Measurements from ENCODE around the gene NR1D1. TPM values are rescaled to one million over a fixed set of nuclear protein-coding genes. Genes with fewer than 3 reads are reported as not detected.

Gene NR1D1
- total RNA-seq, 1 donor from 2014 or later = 2.6 TPM

DNA sequence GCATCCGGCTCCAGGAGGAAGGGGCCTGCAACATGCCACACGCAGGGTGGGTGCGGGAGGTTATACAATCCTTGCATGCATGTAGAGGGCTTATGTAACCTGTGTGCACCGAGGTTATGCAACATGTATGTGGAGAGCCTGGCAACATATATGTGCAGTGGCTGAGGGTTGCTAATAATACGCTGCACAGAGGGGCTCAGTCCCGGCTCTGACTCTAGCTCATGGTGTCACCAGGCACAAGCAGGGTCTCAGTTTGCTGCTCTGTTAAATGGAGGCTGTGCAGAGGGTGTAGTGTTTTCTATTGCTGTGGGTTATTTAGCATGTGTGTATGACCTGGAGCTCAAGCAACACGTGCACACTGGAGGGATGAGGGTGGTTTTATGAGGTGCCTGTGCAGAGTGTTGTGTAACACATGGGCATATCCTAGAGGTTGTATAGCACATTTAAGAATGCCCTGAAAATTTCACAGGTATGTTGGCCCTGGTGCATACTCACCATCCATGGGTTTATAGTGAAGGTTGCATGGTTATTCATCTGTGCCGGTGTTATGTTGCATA is 24.4 kb downstream of the NR1D1 start:
- Mint-ChIP-seq H3K4me1 (peaks cover 39% of the 10 kb centered on the region), H3K36me3 (peaks cover 8% of the 10 kb centered on the region), H3K4me3 (no peak overlapping the region), H3K9me3 (no peaks in the 10 kb centered on the region), H3K27ac (no peak overlapping the region), H3K27me3 (ENCODE audit: low read depth) (no peaks in the 10 kb centered on the region)
- no peak for DNase-seq (ENCODE audit: low spot score in 2 of 2, unreplicated experiment in 2 of 2)
- TF ChIP-seq, protein P1, sequence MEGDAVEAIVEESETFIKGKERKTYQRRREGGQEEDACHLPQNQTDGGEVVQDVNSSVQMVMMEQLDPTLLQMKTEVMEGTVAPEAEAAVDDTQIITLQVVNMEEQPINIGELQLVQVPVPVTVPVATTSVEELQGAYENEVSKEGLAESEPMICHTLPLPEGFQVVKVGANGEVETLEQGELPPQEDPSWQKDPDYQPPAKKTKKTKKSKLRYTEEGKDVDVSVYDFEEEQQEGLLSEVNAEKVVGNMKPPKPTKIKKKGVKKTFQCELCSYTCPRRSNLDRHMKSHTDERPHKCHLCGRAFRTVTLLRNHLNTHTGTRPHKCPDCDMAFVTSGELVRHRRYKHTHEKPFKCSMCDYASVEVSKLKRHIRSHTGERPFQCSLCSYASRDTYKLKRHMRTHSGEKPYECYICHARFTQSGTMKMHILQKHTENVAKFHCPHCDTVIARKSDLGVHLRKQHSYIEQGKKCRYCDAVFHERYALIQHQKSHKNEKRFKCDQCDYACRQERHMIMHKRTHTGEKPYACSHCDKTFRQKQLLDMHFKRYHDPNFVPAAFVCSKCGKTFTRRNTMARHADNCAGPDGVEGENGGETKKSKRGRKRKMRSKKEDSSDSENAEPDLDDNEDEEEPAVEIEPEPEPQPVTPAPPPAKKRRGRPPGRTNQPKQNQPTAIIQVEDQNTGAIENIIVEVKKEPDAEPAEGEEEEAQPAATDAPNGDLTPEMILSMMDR (IDR thresholded peaks at IDR 0.05; ENCODE audit: unreplicated experiment) = no peak

DNA sequence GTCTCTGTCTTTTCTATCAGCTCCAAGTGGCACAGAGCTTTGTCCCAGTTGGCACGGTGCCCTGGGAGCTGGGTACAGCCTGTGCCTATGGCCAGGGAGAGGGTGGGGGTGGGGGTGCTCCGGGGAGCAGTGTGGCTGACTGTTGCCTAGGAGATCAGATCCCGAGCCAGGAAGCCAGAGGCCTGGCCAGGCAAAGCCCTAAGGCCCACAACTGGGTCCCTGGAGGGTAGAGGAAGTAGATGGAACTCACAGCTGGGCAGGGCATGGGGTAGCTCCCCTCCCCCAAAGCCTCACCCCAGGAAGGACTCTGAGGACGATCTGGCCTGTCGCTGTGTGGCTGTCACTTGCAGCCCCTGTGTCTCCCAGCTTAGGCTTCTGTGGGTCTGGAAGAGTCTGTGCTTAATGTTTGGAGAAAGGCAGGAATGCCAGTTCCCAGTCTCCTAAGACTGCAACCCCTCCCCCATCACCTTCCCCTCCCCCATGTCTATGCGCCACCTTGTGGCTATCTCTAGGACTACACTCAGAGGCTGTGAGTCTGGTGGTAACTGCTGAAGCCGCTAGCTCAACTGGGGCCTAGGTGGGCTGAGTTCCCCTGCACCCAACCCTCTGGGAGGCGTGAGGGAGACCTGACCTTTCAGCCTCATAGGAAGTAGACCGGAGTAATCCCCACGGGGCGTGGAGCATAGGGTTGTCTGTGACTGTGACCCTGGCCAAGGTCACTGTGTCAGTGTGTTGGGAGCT is 25.0 kb downstream of the NR1D1 start:
- Mint-ChIP-seq H3K27me3 (ENCODE audit: low read depth) (no peaks in the 10 kb centered on the region), H3K27ac (peak overlapping the region; percentile 30), H3K9me3 (no peaks in the 10 kb centered on the region), H3K4me1 (peaks cover 45% of the 10 kb centered on the region), H3K4me3 (no peak overlapping the region), H3K36me3 (peaks cover 6% of the 10 kb centered on the region)
- TF ChIP-seq, protein P1 (IDR thresholded peaks at IDR 0.05; ENCODE audit: unreplicated experiment) = peak; percentile 97
- peak in 1 of 2 experiments; percentile 50 for DNase-seq (ENCODE audit: low spot score in 2 of 2, unreplicated experiment in 2 of 2)

DNA sequence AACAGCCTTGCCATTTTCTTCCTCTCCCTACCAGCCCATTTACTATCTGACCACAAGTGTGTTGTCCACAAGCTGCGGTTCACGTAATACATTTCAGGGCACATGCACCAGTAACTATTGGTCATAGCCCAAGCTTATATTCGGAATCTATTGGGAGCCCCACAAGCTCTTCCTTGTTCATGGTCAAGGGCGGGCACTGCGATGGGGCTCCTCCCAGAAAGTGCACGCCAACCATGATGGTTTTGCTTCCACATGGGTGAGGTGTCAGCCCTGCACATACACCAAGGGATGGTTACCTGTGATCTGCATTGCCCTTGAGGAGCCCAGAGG is 25.6 kb downstream of the NR1D1 start:
- H3K27me3 Mint-ChIP-seq (ENCODE audit: low read depth) = no peaks in the 10 kb centered on the region
- H3K4me3 Mint-ChIP-seq = no peak overlapping the region
- peaks cover 6% of the 10 kb centered on the region for H3K36me3 Mint-ChIP-seq
- H3K27ac Mint-ChIP-seq = peak overlapping the region; percentile 31
- TF ChIP-seq, protein P1 (IDR thresholded peaks at IDR 0.05; ENCODE audit: unreplicated experiment) = no peak
- no peaks in the 10 kb centered on the region for H3K9me3 Mint-ChIP-seq
- DNase-seq (ENCODE audit: low spot score in 2 of 2, unreplicated experiment in 2 of 2) = no peak
- H3K4me1 Mint-ChIP-seq = peaks cover 51% of the 10 kb centered on the region

DNA sequence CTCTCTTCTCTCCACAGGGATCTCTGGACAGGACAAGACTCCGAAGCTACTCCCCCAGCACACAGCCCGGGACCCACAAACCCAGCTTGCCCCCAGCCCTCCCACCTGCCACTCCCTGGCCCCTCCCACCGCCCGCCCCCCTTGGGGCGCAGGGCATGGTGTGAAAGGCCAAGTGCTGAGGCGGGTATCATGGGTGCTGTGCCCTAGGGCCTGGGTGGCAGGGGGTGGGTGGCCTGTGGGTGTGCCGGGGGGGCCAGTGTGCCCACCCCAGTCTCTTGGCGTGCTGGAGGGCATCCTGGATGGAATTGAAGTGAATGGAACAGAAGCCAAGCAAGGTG is 26.2 kb downstream of the NR1D1 start:
- peak overlapping the region; percentile 86 for H3K27ac Mint-ChIP-seq

DNA sequence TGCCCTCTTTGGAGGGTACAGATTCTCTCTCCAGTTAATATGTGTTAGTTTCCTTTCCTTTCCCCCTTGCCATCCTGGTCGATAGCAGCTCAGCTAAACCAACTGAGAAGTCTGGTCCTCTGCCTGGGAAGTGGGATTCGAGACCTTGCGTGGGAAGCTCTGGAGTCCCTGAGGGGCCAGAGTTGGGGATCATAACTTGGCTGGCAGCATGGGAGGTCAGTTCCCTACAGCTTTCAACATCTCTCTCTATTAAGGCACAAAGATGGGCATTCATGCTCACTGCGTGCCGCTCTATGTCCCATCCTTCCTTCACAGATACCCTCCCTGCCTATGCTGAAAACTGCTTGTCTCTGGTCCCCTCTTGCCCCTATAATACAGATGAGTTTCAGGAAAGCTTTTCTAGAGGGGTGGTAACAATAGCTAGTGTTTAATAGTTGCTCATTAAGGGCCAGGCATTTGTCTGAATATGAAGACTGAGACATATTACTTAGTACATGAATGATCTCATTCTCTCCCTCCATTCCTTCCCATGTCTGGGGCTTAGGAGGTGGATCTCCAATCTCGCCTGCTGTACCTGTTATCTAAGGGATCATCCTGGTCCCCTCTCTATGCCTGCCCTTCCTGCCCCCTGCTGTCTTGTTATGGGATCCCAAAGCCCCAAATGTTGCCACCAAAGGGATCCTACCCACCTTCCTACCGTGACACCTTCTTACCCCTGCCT is 26.8 kb downstream of the NR1D1 start:
- Mint-ChIP-seq H3K27ac (peak overlapping the region; percentile 86), H3K4me3 (no peak overlapping the region), H3K9me3 (no peaks in the 10 kb centered on the region), H3K36me3 (peaks cover 4% of the 10 kb centered on the region), H3K4me1 (peaks cover 63% of the 10 kb centered on the region), H3K27me3 (ENCODE audit: low read depth) (no peaks in the 10 kb centered on the region)
- TF ChIP-seq, protein P1 (IDR thresholded peaks at IDR 0.05; ENCODE audit: unreplicated experiment) = no peak
- DNase-seq (ENCODE audit: low spot score in 2 of 2, unreplicated experiment in 2 of 2) = no peak

More for the DNA sequence above, 26.2 kb downstream of the NR1D1 start:
- H3K9me3 Mint-ChIP-seq = no peaks in the 10 kb centered on the region
- H3K4me3 Mint-ChIP-seq = no peak overlapping the region
- H3K27me3 Mint-ChIP-seq (ENCODE audit: low read depth) = no peaks in the 10 kb centered on the region
- no peak for DNase-seq (ENCODE audit: low spot score in 2 of 2, unreplicated experiment in 2 of 2)
- TF ChIP-seq, protein P1 (IDR thresholded peaks at IDR 0.05; ENCODE audit: unreplicated experiment) = no peak
- H3K36me3 Mint-ChIP-seq = peaks cover 6% of the 10 kb centered on the region
- H3K4me1 Mint-ChIP-seq = peaks cover 58% of the 10 kb centered on the region

Measured in mesothelial cell of epicardium (in vitro differentiated cells).